ENCODE results near the gene SLC1A4. TPM values are rescaled to one million over a fixed set of nuclear protein-coding genes. Genes with fewer than 3 reads are reported as not detected.

SLC1A4 gene
- total and polyA plus RNA-seq, 5 experiments from 2014 or later, result 0.09 to 1.9 (median 1.2) TPM

GRCh38 chr2:65062843-65063825 lies 73.9 kb downstream of the SLC1A4 start:
- Mint-ChIP-seq H3K36me3 (peaks cover 0 to 2% (median 0%) of the 10 kb centered on the region in 3 donors), H3K4me1 (peaks cover 28 to 83% (median 72%) of the 10 kb centered on the region in 4 donors), H3K27me3 (no peaks in the 10 kb centered on the region), H3K4me3 (no peak overlapping the region), H3K9me3 (no peaks in the 10 kb centered on the region), H3K27ac (peak overlapping the region in 2 of 10 donors; percentile 62 to 66)
- ATAC-seq, result no peak
- DNase-seq, result no peak
- POLR2A ChIA-PET, result interaction anchor here (0.9 kb wide), 1 partner anchor 70 kb away, joined by 3 read pairs; no protein-coding TSS in a partner anchor

GRCh38 chr2:65064728-65065552 lies 75.7 kb downstream of the SLC1A4 start:
- POLR2A ChIA-PET, result interaction anchor here (0.6 to 2.4 kb wide), 9 partner anchors 9 to 122 kb away, joined by 3 to 17 read pairs (median 4); partner anchors contain the start of gene CEP68
- H3K4me3 Mint-ChIP-seq, result peak overlapping the region in 4 of 10 donors; percentile 6 to 36 (median 32)

DNA sequence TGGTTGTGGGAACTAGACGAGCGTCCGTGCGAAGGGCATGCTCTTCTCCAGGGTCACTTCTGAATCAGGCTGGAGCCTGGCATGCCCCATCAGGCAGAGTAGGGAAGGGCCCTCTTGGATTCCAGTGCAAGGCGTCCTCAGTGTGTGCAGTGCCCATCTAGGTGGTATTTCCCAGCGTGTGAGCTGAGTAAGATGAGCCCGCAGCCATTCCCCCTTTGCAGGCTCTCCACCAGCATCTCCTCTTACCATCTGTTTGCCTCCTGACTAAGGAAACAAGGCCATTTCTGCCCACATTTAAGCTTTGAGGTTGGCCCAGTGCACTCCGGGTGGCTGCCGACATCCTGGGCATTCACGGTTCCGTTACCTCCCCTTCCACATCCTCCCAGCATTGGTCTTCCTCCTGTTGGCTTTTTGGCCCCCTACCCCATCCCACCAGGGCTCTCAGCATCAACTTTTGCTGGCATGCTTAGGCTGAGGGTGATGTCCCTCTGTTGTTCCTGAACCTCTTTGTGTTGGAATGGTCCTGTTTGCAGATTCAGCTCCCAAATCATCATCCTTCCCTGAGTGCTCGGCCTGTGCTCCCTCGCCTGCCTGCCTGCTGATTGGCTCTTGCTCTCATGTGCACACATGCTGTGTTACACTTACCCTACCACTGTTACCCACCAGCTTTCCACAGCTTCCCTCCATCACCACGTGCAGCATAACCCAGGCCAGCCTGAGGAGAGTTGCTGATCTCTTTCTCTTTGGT lies 78.8 kb downstream of the SLC1A4 start:
- Mint-ChIP-seq H3K36me3 (peaks cover 0 to 36% (median 0%) of the 10 kb centered on the region in 3 donors), H3K27me3 (no peaks in the 10 kb centered on the region)

More at GRCh38 chr2:65064728-65065552, 75.7 kb downstream of the SLC1A4 start:
- peak; percentile 84 to 85 for ATAC-seq
- Mint-ChIP-seq H3K27me3 (no peaks in the 10 kb centered on the region), H3K27ac (peak overlapping the region in 4 of 10 donors; percentile 35 to 77 (median 51)), H3K4me1 (peaks cover 28 to 77% (median 62%) of the 10 kb centered on the region in 4 donors), H3K36me3 (peaks cover 0 to 9% (median 0%) of the 10 kb centered on the region in 3 donors), H3K9me3 (no peaks in the 10 kb centered on the region)
- peak in 8 of 10 donors; percentile 25 to 71 (median 52) for DNase-seq

GRCh38 chr2:65069439-65069824 lies 80.2 kb downstream of the SLC1A4 start:
- DNase-seq, result no peak
- peak overlapping the region in 9 of 10 donors; percentile 53 to 85 (median 77) for H3K27ac Mint-ChIP-seq
- H3K4me1 Mint-ChIP-seq, result peaks cover 24 to 47% (median 36%) of the 10 kb centered on the region in 4 donors
- H3K4me3 Mint-ChIP-seq, result no peak overlapping the region
- no peak for ATAC-seq
- POLR2A ChIA-PET, result interaction anchor here (1.1 kb wide), 1 partner anchor 15 kb away, joined by 3 read pairs; no protein-coding TSS in a partner anchor
- no peaks in the 10 kb centered on the region for H3K27me3 Mint-ChIP-seq
- H3K36me3 Mint-ChIP-seq, result peaks cover 0 to 49% (median 0%) of the 10 kb centered on the region in 3 donors
- H3K9me3 Mint-ChIP-seq, result no peaks in the 10 kb centered on the region

More for the DNA sequence above, 78.8 kb downstream of the SLC1A4 start:
- ATAC-seq, result peak; percentile 18 to 39
- peaks cover 28 to 62% (median 49%) of the 10 kb centered on the region in 4 donors for H3K4me1 Mint-ChIP-seq
- POLR2A ChIA-PET, result interaction anchor here (1.0 to 1.4 kb wide), 2 partner anchors 9 to 10 kb away, joined by 4 read pairs; no protein-coding TSS in a partner anchor
- no peaks in the 10 kb centered on the region for H3K9me3 Mint-ChIP-seq
- peak in 2 of 10 donors; percentile 20 to 35 for DNase-seq
- H3K27ac Mint-ChIP-seq, result peak overlapping the region; percentile 66 to 89 (median 83)
- H3K4me3 Mint-ChIP-seq, result peak overlapping the region in 9 of 10 donors; percentile 16 to 70 (median 58)

GRCh38 chr2:65070172-65070830 lies 81.1 kb downstream of the SLC1A4 start:
- POLR2A ChIA-PET, result interaction anchor here (0.7 to 1.1 kb wide), 2 partner anchors 14 to 16 kb away, joined by 3 read pairs; partner anchors contain the start of gene CEP68
- peak overlapping the region in 9 of 10 donors; percentile 13 to 87 (median 77) for H3K27ac Mint-ChIP-seq
- DNase-seq (no peak), ATAC-seq (no peak)
- peaks cover 0 to 55% (median 0%) of the 10 kb centered on the region in 3 donors for H3K36me3 Mint-ChIP-seq
- peaks cover 20 to 38% (median 28%) of the 10 kb centered on the region in 4 donors for H3K4me1 Mint-ChIP-seq
- no peaks in the 10 kb centered on the region for H3K27me3 Mint-ChIP-seq
- H3K4me3 Mint-ChIP-seq, result no peak overlapping the region
- H3K9me3 Mint-ChIP-seq, result no peaks in the 10 kb centered on the region

DNA sequence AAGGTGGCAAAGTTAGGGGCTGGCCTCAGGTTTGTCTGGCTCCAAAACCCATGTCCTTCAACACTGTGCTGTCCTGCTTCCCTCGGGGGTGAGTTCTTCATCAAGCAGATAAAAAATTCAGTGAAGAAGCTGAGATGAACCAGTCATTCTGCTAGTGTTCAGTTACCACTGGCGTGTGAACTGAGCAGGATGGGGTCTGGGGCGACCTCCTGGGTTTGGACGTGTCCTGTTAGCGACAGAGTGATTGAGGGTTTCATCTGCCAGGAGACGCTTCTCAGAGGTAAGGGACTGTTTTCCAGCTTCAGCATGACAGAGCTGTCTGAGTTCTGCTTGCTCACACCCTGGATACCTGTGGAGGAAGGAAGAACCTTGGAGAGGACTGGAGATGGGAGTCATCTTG lies 81.7 kb downstream of the SLC1A4 start:
- POLR2A ChIA-PET, result interaction anchor here (0.5 to 0.7 kb wide), 2 partner anchors 15 to 475 kb away, joined by 3 read pairs; partner anchors contain the start of gene CEP68
- no peak for DNase-seq
- Mint-ChIP-seq H3K9me3 (no peaks in the 10 kb centered on the region), H3K4me3 (no peak overlapping the region), H3K36me3 (peaks cover 0 to 59% (median 0%) of the 10 kb centered on the region in 3 donors), H3K4me1 (peaks cover 21 to 34% (median 27%) of the 10 kb centered on the region in 4 donors), H3K27me3 (no peaks in the 10 kb centered on the region), H3K27ac (peak overlapping the region in 8 of 10 donors; percentile 13 to 87 (median 74))
- no peak for ATAC-seq

GRCh38 chr2:65071499-65072180 lies 82.4 kb downstream of the SLC1A4 start:
- DNase-seq (no peak), ATAC-seq (no peak)
- Mint-ChIP-seq H3K4me3 (no peak overlapping the region), H3K27me3 (no peaks in the 10 kb centered on the region), H3K27ac (peak overlapping the region in 4 of 10 donors; percentile 35 to 72 (median 50)), H3K36me3 (peaks cover 0 to 63% (median 0%) of the 10 kb centered on the region in 3 donors), H3K4me1 (peaks cover 21 to 30% (median 24%) of the 10 kb centered on the region in 4 donors), H3K9me3 (no peaks in the 10 kb centered on the region)
- POLR2A ChIA-PET, result interaction anchor here (0.5 kb wide), 1 partner anchor 476 kb away, joined by 3 read pairs; no protein-coding TSS in a partner anchor

GRCh38 chr2:65072181-65072970 lies 83.2 kb downstream of the SLC1A4 start:
- H3K27ac Mint-ChIP-seq, result peak overlapping the region in 7 of 10 donors; percentile 6 to 62 (median 47)
- H3K36me3 Mint-ChIP-seq, result peaks cover 0 to 68% (median 0%) of the 10 kb centered on the region in 3 donors
- H3K9me3 Mint-ChIP-seq, result no peaks in the 10 kb centered on the region
- no peak for ATAC-seq
- POLR2A ChIA-PET, result no interaction called here
- no peak for DNase-seq
- H3K4me3 Mint-ChIP-seq, result no peak overlapping the region
- H3K27me3 Mint-ChIP-seq, result no peaks in the 10 kb centered on the region
- H3K4me1 Mint-ChIP-seq, result peaks cover 13 to 24% (median 20%) of the 10 kb centered on the region in 4 donors
